OCI-LY1 (cell line): Measurements from ENCODE around the gene GSG1L.

Experiments used
- EZH2 ChIP-seq: fragments of 200-600 bp; sonication (generic), shearing (Covaris generic); IDR thresholded peaks from 2 replicates; pipeline ENCODE4 v1.8.0; 2017; ENCODE audit warnings: borderline replicate concordance, mixed run types, mild to moderate bottlenecking, antibody characterized with exemption, low read length, moderate library complexity, mixed read lengths
- TF ChIP-seq, protein P1 (sequence below): fragments of 200-600 bp; sonication (generic), shearing (Covaris generic); IDR thresholded peaks from 2 replicates; pipeline ENCODE4 v1.5.1; 2017; ENCODE audit warnings: mild to moderate bottlenecking, antibody characterized with exemption, low read length, moderate library complexity, mixed read lengths

- TF ChIP-seq, protein P1, sequence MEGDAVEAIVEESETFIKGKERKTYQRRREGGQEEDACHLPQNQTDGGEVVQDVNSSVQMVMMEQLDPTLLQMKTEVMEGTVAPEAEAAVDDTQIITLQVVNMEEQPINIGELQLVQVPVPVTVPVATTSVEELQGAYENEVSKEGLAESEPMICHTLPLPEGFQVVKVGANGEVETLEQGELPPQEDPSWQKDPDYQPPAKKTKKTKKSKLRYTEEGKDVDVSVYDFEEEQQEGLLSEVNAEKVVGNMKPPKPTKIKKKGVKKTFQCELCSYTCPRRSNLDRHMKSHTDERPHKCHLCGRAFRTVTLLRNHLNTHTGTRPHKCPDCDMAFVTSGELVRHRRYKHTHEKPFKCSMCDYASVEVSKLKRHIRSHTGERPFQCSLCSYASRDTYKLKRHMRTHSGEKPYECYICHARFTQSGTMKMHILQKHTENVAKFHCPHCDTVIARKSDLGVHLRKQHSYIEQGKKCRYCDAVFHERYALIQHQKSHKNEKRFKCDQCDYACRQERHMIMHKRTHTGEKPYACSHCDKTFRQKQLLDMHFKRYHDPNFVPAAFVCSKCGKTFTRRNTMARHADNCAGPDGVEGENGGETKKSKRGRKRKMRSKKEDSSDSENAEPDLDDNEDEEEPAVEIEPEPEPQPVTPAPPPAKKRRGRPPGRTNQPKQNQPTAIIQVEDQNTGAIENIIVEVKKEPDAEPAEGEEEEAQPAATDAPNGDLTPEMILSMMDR, result no peak
- no peak for TF ChIP-seq EZH2
Observed at GRCh38 chr16:27747946-27748345, 315.6 kb downstream of the GSG1L start.
